ENCODE measurements around the gene DDX27.

The DDX27 gene

DNA sequence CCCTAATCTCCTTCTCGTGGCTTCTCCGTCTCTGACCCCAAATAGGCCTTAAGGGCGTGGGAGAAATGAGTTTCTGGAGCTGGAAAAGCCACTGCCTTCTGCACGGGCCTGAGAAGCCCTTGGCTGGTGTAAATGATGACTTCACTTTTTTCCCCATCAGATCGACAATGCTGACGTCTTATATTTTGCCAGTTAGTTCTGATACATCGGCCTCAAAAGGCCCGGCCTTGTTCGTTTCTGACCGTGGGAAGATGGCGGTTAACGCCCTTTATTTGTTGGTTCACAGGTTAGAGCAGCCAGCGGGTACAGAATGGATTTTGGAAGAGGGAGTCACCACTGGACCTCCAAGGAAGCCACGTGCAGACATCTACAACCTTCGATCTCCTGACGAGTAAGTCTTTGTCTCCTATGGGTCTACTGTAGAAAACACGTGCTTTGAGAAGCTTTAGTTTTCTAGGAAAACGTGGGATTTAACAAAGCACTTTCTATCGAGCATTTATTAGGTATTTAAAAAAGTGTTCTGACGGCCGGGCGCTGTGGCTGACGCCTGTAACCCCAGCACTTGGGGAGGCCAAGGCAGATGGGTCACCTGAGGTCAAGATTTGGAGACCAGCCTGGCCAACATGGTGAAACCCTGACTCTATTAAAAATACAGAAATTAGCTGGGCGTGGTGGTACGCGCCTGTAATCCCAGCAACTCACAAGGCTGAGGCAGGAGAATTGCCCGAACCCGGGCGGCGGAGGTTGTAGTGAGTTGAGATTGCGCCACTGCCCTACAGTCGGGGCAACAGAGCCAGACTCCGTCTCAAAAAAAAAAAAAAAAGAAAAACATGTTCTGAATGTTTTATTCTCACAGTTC lies 59.8 kb downstream of the DDX27 start:
- no peak for DNase-seq

DNA sequence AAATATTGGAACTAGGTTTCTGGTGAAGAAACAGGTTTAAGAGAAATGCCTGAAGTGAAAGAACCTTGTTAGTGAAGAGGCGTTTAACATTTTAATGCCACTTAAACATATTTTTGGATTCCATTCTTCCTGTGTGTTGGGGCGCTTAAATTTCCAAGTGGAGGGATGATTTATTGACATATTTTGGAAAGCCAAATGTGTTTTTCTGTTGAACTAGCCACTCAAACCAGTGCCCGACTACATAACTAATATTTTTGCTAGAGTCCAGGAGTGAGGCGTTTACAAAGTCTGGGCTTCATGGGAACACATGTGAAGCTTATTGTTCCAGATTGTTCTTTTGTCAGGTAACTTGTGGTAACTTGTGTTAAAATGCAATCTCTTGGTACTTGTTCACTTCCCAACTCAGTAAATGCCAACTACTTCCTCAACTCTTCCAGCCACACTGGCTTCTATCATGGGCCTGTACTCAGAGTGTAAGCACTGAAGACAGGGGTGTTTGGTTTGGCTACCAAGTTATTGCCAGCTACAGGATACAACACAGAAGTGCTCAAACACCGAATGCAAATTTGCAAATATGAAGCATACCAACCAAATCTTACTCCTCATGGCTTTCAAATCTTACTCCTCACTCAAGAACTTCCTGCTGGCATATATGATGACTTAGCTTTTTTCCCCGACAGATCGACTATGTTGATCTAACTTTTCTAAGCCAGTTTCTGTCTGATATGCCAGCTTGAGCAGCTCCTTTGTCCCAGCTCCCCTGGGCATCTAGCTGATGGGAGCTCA lies 60.7 kb downstream of the DDX27 start:
- DNase-seq = no peak

DNA sequence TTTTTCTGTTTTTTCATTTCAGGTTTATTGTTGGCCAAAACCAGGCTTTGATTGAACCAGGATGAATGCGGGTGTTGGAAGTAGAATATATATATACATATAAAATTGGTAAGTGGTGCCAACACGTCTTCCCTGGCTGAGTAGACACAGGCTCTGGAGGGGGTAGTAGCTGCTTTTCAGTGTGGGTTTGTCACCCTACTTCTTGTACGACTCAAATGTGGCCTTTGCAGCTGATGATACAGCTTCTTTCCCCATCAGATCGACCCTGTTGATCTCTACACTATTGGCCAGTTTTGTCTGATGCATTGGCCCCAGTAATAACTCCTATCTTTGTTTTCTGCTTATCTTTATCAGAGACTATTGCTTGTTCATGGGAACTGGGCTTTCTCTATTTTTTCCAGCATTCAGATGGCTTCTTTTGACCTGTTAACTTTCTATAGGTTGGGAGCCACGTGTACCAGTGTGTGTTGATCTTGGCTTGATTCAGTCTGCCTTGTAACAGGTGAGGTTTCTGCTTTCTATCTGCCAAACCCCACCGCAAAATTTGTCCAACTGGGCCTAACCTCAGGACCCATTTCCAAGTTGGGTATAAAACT lies 61.3 kb downstream of the DDX27 start:
- DNase-seq = no peak

DNA sequence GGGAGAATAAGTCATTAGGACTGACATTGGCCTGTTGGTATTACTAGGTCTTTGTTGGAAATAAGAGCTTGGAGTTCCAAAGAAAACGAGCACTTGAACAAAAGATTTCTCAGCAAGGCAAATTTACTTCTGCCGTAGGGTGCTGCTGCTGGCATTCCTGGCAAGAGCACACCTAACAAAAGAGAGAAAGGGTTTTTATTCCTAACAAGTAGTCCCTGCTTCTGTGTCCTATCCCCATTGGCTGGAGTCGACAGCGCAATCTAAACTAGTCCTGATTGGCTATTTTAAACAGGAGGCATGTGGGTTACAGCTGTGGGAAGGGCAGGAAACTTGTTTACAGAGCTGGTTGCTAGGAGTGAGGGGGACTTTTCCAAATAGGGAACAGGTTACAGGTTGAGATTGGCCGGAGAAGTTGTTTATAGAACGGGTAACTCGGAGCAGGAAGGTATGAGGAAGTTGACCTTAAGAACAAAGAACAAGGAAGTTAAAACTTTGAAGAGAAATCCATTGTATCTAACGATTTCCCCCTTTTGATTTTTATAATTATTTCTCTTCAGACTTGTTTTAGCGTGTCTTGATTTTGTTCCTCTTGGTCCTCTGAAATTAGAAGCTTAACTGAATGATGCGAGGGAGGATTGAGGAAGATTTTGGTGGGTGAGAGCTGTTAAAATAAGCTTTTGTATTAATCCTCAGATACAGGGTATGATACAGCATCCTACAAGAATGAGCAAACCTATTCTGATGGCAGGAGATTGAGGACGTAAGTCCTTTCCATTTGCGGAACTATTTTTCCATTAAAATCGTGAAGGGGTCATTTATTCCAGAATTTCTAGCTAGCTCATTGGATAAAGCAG lies 62.1 kb downstream of the DDX27 start:
- DNase-seq = no peak

DNA sequence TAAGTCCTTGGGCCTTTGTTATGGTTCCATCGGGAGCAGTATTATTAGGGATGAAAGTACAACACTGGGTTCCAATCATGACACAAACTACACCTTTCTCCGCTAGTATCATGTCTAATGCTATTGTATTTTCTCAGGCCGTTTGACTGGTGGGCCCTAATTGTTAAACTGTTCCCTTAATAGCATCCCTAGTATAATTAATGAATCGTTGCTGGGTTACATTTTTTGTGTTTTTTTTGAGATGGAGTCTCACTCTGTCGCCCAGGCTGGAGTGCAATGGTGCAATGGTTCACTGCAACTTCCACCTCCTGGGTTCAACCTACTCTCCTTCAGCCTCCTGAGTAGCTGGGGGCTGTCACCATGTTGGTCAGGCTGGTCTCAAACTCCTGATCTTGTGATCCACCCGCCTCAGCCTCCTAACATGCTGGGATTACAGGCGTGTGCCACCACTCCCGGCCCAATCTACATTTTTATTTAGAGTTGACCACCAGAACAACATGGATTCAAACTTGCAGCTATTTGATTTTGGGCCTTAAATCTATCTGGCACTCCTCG lies 62.8 kb downstream of the DDX27 start:
- no peak for DNase-seq

DNA sequence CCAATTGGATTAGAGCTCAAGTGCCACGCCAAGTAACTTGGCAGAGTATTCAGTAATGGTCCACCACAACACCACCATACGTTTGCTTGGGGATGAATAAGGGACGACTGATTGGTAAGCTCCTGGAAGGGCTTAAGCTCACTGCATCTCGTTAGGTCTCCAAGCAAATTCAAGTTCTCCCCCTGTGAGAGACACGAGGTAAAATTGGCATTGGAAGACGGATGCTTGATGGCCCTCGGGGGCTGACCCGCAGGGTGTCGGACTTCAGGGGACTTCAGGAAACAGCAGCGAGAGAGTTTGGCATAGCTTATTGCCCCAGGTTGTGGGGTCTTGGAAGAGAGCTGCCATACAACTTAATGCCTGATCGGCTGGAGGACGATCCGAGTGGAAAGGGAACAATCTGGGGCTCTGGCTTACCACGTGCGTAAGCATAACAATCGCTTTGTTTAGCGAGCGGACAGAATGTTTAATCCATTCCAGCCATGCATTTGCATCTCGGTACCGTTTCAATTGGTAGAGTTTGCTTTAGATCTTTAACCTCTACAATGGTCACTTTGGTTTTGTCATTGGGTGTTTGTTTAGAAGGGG lies 63.5 kb downstream of the DDX27 start:
- no peak for DNase-seq

DNA sequence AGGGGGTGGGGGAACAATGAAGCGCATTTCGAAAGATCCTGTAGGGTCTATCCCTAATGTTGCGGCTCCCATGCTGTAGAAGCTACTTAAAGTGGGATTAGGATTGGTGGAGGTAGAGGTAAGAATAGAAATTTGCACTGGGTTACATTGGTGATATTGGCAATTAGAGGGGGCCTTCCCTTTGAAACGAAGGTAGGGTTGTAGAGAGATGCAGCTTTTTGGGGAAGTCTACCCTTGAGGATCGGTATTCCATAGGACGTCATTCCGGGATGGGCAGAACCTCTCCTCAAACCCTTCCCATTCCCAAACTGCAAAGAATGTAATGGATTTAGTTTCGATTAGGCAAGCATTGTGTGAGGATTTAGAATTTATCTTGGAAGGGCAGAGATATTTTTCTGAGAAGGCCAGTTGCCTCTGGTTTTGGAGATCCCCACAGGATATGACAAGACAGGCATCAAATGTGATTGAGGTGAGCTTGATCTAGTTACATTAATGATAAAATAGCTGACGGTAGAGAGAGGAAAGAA lies 64.0 kb downstream of the DDX27 start:
- DNase-seq = no peak

DNA sequence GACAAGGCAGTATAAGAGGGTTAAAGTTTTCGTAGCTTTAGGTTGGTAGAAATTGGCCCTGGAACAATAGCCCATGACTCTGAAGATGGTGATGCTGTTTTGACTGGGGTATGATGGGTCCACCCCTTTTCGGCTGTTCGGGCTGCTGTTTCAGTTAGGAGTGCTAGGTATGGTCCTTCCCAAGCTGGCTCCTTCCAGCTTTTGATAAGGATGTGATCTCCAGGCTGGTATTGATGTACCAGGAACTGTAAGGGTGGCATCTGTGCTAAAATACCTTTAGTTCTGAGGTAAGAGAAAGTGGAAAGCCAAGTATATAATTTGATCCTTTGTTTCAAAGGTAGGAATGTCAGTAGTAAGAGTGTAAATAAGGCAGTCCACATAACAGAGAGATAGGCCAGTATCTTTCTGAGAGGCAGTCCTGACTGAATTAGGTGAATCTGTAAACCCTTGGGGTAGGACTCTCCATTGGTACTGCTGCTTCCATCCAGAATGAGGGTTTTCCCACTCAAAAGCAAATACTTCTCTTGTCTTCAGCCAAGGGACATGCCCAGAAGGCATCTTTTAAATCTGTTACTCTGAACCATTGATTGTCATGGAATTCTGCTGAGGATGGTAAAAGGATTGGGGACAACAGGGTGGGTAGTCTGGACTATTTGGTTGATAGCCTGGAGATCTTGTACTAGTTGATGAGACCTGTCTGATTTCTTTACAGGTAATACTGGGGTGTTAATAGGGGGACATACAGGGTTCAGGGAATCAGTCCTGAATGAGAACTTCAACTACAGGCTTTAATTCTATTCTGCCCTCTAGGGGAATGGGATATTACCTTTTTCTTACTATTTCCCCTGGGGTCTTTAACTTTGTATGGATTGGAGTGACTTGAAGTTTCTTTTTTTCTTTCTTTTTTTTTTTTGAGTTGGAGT lies 64.7 kb downstream of the DDX27 start:
- DNase-seq = no peak

DNA sequence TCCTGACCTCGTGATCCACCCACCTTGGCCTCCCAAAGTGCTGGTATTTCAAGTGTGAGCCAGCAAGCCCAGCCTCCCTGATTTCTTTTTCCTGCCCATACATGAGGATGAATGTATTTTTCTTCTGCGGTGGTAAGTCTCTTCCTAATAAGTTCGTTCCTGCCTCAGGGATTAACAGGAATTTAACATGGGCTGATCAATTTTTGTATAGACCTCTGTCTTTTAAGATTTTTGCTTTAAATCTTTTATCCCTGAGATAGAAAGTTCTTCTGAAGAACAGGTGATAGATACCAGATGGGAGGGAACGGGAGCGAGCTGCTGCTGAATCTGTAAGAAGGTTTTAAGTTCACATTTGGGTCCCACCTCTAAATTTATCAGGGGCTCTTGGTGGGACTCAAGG lies 65.6 kb downstream of the DDX27 start:
- DNase-seq = no peak

DNA sequence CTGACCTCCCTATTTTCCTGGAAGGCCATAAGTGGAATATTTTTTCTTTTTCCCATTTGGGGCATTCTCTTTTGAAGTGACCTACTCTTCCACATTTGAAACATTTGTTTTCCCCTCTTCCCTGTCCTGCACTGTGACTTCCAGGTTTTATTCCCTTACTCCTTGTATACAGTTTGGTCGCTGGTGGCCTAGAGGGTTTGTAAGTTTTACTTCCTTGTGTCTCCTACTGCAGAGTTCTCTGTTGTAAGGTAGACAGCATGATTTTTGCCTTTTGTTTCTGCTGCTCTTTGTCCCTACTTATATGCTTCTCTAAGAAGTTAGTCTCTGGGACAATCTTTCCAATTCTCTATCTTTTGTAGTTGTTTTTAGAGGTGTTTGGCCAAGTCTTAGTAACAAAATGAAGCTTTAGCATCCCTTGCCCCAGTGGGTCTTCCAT lies 66.0 kb downstream of the DDX27 start:
- no peak for DNase-seq

DNA sequence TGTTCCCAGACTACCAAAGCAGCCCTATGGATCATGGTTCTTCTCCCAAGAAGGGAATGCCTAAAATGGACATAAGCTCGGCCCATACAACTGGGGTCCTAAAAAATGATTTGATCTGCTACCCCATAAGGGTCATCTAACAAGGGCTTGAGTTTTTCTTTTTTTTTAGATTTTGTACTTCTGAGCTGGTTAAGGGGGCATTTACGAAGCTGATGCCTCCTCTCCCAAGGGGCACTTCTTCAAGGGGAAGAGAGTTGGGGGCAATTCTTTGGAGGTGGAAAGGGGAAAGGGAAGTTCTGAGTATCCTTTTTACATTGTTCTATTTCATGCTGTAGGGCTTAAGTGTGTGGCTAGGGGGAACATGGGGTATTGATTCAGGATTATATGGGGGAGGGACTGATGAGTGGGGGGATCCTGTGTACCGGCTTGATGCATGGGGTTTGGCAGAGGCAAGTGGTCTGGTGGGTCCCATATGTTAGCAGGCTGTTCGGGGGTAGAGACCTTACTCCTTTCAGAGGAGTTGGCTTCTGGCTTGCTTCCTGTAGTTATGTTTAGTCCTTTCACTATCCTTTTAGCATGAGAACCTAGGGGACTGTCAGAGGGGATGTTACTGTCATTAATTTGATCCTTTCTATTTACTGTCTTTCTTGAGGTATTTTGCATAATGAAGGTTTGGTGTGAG lies 66.7 kb downstream of the DDX27 start:
- DNase-seq = no peak

DNA sequence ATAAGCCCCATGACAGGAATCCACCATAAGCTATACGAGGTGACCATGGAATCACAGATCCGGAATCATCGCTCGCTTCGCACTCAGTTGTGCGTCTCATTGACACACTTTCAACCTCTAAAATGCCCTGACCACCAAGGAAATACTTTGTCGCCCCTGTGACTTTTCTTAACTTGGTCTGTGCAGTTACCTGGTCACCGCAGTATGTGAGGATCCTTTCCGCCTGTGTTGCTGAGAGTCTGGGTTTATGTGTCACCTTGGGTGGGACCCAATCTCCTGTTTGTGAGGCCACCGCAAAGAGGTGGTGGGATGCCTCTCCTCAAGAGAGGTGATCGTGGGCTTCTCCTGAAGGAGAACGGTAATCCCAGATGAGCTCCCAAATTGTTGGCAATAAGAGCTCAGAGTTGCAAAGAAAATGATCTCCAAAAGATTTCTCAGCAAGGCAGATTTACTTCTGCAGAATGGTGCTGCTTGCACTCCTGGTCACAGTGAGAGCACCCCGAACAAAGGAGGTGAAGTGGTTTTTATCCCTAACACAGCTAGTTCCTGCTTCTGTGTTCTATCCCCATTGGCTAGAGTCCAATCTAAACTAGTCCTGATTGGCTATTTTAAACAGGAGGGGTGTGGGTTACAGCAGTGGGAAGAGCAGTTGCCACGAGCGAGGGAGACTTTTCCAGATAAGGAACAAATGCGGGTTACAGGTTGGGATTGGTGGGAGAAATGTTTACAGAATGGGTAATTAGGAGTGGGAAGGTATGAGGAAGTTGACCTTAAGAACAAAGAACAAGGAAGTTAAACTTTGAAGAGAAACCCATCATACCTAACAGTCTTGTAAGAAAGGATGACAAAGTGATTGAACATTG lies 67.7 kb downstream of the DDX27 start:
- no peak for DNase-seq

DNA sequence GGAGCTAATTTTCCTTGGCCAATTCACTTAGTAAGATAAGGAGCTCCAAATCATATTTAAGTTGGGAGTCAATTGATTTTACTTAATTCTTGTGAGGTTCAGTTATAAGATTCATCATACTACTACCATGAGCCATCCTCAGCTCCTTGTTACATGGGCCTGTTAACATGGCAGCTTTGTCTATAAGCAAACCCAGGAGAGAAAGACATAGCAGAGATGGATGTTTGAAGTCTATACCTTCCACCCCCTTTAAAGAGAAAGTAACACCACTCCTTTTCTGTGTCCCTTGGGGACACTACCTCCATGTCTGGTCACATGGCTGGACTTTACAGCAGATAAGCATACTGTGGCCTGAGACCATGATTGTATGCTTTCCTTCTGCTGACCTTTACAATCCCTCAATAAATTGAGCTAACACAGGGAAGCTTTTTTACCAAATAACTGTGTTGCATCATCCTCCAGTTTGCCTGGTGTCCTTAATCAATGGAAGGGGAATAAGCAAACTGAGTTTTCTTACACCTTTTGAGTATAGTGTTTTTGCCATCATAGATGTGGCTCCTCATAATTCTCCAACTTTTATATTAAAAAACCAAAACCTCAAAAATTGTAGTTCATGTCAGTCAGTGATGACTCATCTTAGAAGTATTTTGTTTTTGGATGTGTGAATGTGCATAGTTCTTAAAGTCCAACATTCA lies 68.5 kb downstream of the DDX27 start:
- no peak for DNase-seq

DNA sequence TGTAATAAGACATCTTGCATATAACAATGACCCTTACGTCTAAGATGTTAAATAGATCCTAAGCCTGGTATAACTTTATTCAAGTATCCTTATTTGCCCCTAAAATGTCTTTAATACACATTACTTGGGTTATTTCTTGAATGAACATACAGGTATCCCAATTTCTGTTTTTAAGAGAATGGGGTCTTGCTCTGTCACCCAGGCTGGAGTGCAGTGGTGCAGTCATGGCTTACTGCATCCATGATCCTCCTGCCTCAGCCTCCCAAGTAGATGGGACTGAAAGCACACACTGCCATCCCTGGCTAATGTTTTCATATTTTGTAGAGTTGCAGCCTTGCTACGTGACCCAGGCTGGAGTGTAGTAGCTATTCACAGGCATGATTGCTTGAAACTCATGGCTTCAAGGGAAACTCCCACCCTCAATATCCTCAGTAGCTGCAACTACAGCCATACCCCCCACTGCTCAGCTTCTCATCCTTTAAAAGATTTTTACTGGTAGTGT lies 69.1 kb downstream of the DDX27 start:
- no peak for DNase-seq

DNA sequence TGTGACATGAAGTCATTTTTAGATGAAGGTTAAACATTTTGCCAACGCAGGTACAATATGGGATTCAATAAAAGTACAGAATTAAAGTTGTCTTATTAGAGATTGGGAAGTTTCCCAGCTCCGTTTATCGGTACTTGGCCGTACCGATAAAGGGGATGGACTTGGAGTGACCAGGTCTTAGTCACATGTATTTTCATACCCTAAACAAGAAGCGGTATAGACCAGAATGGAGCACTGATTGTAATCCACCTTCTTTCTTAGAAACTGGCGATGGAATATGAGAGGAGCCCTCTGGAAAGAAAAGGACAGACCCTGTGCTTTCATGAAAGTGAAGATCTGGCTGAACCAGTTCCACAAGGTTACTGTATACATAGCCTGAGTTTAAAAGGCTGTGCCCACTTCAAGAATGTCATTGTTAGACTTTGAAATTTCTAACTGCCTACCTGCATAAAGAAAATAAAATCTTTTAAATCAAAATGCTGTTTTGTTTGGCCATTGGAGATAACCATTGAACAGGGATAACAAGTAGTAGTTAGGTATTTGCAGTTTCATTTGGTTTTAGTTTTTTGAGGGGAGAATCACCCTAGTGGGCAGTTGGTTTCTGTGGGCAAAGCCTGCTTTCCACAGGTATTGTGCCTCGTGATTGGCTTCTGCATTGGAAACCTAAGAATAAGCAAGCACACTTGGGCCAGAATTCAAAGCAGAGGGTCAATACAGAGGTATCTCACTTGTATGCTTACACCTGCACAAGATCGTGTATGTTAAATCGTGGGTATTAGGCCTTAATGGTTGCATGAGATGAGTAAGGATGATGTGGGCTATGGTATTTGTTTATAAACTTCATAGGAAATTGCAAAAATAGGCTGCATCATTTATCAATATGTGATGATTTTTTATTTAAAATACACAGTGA lies 69.8 kb downstream of the DDX27 start:
- no peak for DNase-seq

DNA sequence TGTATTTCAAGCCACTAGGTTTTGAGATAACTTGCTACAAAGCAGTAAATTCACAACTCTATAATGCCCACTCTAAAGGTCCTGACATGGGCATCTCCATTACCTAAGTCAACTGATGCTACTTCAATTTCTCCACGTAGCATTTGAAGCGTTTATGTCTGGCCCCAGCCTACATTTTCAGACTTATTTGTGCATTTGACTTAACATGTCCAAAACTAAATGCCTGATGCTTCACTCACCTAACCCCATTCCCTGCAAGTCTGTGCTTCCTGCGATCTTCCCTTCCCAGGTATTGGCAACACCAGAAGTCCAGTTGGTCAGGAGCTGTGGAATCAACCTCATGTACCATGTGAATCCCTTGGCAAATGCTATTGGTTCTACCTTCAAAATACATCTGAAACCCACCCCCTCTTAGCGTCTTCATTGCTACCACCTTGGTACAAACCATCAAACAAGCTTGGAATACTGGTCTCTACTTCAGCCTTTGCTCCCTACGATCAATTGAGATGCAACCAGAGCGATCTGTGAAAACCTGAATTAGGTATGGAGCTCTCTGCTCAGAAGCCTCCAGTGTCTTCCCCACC lies 71.5 kb downstream of the DDX27 start:
- no peak for DNase-seq

DNA sequence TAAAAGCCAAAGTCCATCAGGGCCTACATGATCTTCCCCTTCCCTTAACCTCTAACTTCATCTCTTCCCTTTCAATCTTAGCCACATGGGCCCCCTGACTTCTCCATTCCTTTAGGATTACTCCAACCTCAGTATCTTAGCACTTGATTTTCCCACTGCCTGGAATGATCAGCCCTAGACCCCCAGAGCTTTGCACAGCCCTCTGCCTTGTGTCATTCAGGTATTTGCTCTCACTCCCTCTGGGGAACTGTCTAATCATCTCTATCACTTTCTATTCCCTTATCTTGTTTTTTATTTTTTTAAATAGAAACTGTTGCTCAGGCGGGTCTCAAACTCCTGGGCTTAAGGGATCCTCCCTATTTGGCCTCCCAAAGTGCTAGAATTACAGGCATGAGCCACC lies 72.0 kb downstream of the DDX27 start:
- DNase-seq = no peak

Measured in NCI-H1436 (cell line).